GM12891 (cell line): ENCODE results near the gene ISG20.

ENCODE experiments used
- PAX5 ChIP-seq: IDR thresholded peaks from 2 replicates; pipeline ENCODE4 v1.6.1; 2011; ENCODE audit warnings: low read length, moderate library complexity, mild to moderate bottlenecking; ENCODE audit not compliant: insufficient read depth, severe bottlenecking
- POLR2A ChIP-seq: IDR thresholded peaks from 2 replicates; pipeline ENCODE4 v1.6.1; 2011; ENCODE audit warnings: low read depth, low read length, control low read depth
- POLR2AphosphoS5 ChIP-seq: IDR thresholded peaks from 2 replicates; pipeline ENCODE4 v1.6.1; 2011; ENCODE audit warnings: low read depth, low read length, control low read depth
- SPI1 ChIP-seq: IDR thresholded peaks from 2 replicates; pipeline ENCODE4 v1.6.1; 2011; ENCODE audit warnings: low read depth, low read length, control low read depth
- TAF1 ChIP-seq: IDR thresholded peaks from 2 replicates; pipeline ENCODE4 v1.6.1; 2011; ENCODE audit warnings: low read depth, low read length, control low read depth

GRCh38 chr15:88636654-88637053 is 2.2 kb upstream of the ISG20 start:
- TF ChIP-seq POLR2A (no peak; the same call in 1 of the 2 replicates), POLR2AphosphoS5 (no peak), TAF1 (no peak), PAX5 (no peak), SPI1 (no peak)
